ENCODE measurements around the gene LRPPRC.

- TF ChIP-seq POLR2A (IDR thresholded peaks at IDR 0.05) (no peak), CTCF (IDR thresholded peaks at IDR 0.05) (no peak)
Measured at GRCh38 chr2:43948370-43948769, 47.4 kb downstream of the LRPPRC start.
